ENCODE results near the gene CCL14. TPM values are rescaled to one million over a fixed set of nuclear protein-coding genes. Genes with fewer than 3 reads are reported as not detected.
"Not testable (repeated sequence)": the region's sequence is repeated elsewhere in the genome, so short reads cannot be mapped to it uniquely, and the experiment has no call there.

The CCL14 gene
- total RNA-seq, 1 experiment from 2014 or later, result not detected

GRCh38 chr17:35998756-35999155 is 12.2 kb upstream of the CCL14 start:
- DNase-seq (ENCODE audit: low read depth), result no peak
- in situ Hi-C loops (cut with HindIII; ENCODE audit: low pct_unique_long_range_greater_than_20kb, low sequenced_read_pairs), result no loop called here

GRCh38 chr17:35998018-35998545 is 11.6 kb upstream of the CCL14 start:
- in situ Hi-C loops (cut with HindIII; ENCODE audit: low pct_unique_long_range_greater_than_20kb, low sequenced_read_pairs), result no loop called here
- no peak for DNase-seq (ENCODE audit: low read depth)

GRCh38 chr17:35995346-35995745 is 8.8 kb upstream of the CCL14 start:
- in situ Hi-C loops (cut with HindIII; ENCODE audit: low pct_unique_long_range_greater_than_20kb, low sequenced_read_pairs); DNase-seq (ENCODE audit: low read depth): not testable (repeated sequence)

GRCh38 chr17:35991075-35991474 is 4.5 kb upstream of the CCL14 start:
- no peak for DNase-seq (ENCODE audit: low read depth)
- in situ Hi-C loops (cut with HindIII; ENCODE audit: low pct_unique_long_range_greater_than_20kb, low sequenced_read_pairs), result no loop called here

- in situ Hi-C loops (cut with HindIII; ENCODE audit: low pct_unique_long_range_greater_than_20kb, low sequenced_read_pairs), result no loop called here
- DNase-seq (ENCODE audit: low read depth), result no peak
Observed at GRCh38 chr17:35988164-35988563, 1.6 kb upstream of the CCL14 start.

GRCh38 chr17:35984140-35984539 is 2.4 kb downstream of the CCL14 start:
- in situ Hi-C loops (cut with HindIII; ENCODE audit: low pct_unique_long_range_greater_than_20kb, low sequenced_read_pairs), result no loop called here
- no peak for DNase-seq (ENCODE audit: low read depth)

GRCh38 chr17:35982409-35983191 is 3.9 kb downstream of the CCL14 start:
- in situ Hi-C loops (cut with HindIII; ENCODE audit: low pct_unique_long_range_greater_than_20kb, low sequenced_read_pairs), result no loop called here
- no peak for DNase-seq (ENCODE audit: low read depth)

- in situ Hi-C loops (cut with HindIII; ENCODE audit: low pct_unique_long_range_greater_than_20kb, low sequenced_read_pairs), result no loop called here
- no peak for DNase-seq (ENCODE audit: low read depth)
Observed at GRCh38 chr17:35981908-35982330, 4.6 kb downstream of the CCL14 start.

GRCh38 chr17:35981246-35981645 is 5.3 kb downstream of the CCL14 start, which contains the start of gene CCL16:
TSS of gene CCL16 (minus strand) at chr17:35981497. CDS start at chr17:35981420, 77 bp downstream.
- no peak for DNase-seq (ENCODE audit: low read depth)
- in situ Hi-C loops (cut with HindIII; ENCODE audit: low pct_unique_long_range_greater_than_20kb, low sequenced_read_pairs), result no loop called here

GRCh38 chr17:35978346-35978745 is 8.2 kb downstream of the CCL14 start:
- DNase-seq (ENCODE audit: low read depth), result no peak
- in situ Hi-C loops (cut with HindIII; ENCODE audit: low pct_unique_long_range_greater_than_20kb, low sequenced_read_pairs), result no loop called here

- in situ Hi-C loops (cut with HindIII; ENCODE audit: low pct_unique_long_range_greater_than_20kb, low sequenced_read_pairs), result no loop called here
Observed at GRCh38 chr17:35977509-35977908, 9.0 kb downstream of the CCL14 start.

GRCh38 chr17:35973333-35974260 is 12.9 kb downstream of the CCL14 start:
- no peak for DNase-seq (ENCODE audit: low read depth)
- in situ Hi-C loops (cut with HindIII; ENCODE audit: low pct_unique_long_range_greater_than_20kb, low sequenced_read_pairs), result no loop called here

More at GRCh38 chr17:35977509-35977908, 9.0 kb downstream of the CCL14 start:
- DNase-seq (ENCODE audit: low read depth), result no peak

GRCh38 chr17:35972945-35973332 is 13.6 kb downstream of the CCL14 start:
- DNase-seq (ENCODE audit: low read depth), result no peak
- in situ Hi-C loops (cut with HindIII; ENCODE audit: low pct_unique_long_range_greater_than_20kb, low sequenced_read_pairs), result no loop called here

GRCh38 chr17:35972535-35972934 is 14.0 kb downstream of the CCL14 start:
- in situ Hi-C loops (cut with HindIII; ENCODE audit: low pct_unique_long_range_greater_than_20kb, low sequenced_read_pairs), result no loop called here
- no peak for DNase-seq (ENCODE audit: low read depth)

GRCh38 chr17:35972066-35972465 is 14.5 kb downstream of the CCL14 start:
- in situ Hi-C loops (cut with HindIII; ENCODE audit: low pct_unique_long_range_greater_than_20kb, low sequenced_read_pairs), result no loop called here
- no peak for DNase-seq (ENCODE audit: low read depth)

- in situ Hi-C loops (cut with HindIII; ENCODE audit: low pct_unique_long_range_greater_than_20kb, low sequenced_read_pairs), result no loop called here
- DNase-seq (ENCODE audit: low read depth), result peak; percentile 66
Observed at GRCh38 chr17:35969558-35970380, 16.8 kb downstream of the CCL14 start.

GRCh38 chr17:35968520-35969054 is 17.9 kb downstream of the CCL14 start:
- in situ Hi-C loops (cut with HindIII; ENCODE audit: low pct_unique_long_range_greater_than_20kb, low sequenced_read_pairs), result no loop called here
- DNase-seq (ENCODE audit: low read depth), result no peak

GRCh38 chr17:35965272-35965671 is 21.3 kb downstream of the CCL14 start:
- in situ Hi-C loops (cut with HindIII; ENCODE audit: low pct_unique_long_range_greater_than_20kb, low sequenced_read_pairs), result no loop called here
- no peak for DNase-seq (ENCODE audit: low read depth)

Data from Caki2 (cell line).